Pulmonary artery endothelial cell (primary cell): ENCODE data around the gene ZNF668. TPM values are rescaled to one million over a fixed set of nuclear protein-coding genes. Genes with fewer than 3 reads are reported as not detected.

Experiments used
- DNase-seq: peaks from one replicate; pipeline ENCODE4 v3.0.0-alpha.2; 2011; ENCODE audit warnings: low read depth, low spot score
- total RNA-seq: library from RNA; depleted of rRNA; stranded (reverse); fragments of >200 nt; gene quantifications from 2 replicates; pipeline ENCODE4 v1.2.3, GENCODE V29; 2014

Gene ZNF668
- total RNA-seq, 1 donor from 2014 or later, result 9.2 TPM

- DNase-seq, result no peak
Observed at GRCh38 chr16:31081428-31082351, 7.7 kb upstream of the ZNF668 start.

- no peak for DNase-seq
Observed at GRCh38 chr16:31080756-31081419, 6.8 kb upstream of the ZNF668 start.

- DNase-seq, result no peak
Observed at GRCh38 chr16:31080035-31080629, 6.1 kb upstream of the ZNF668 start.

- DNase-seq, result no peak
Observed at GRCh38 chr16:31079342-31079944, 5.4 kb upstream of the ZNF668 start.

GRCh38 chr16:31078597-31079341 is 4.7 kb upstream of the ZNF668 start:
- DNase-seq, result no peak

GRCh38 chr16:31077592-31078396 is 3.8 kb upstream of the ZNF668 start:
- DNase-seq, result no peak

GRCh38 chr16:31077024-31077423 is 3.0 kb upstream of the ZNF668 start:
- no peak for DNase-seq

GRCh38 chr16:31076319-31076718 is 2.3 kb upstream of the ZNF668 start:
- DNase-seq, result no peak

GRCh38 chr16:31074814-31075183 is 759 bp upstream of the ZNF668 start:
- no peak for DNase-seq

GRCh38 chr16:31073142-31073969 is 684 bp downstream of the ZNF668 start:
- peak; percentile 72 for DNase-seq

GRCh38 chr16:31072540-31073141 is 1.4 kb downstream of the ZNF668 start:
- DNase-seq, result no peak

- DNase-seq, result no peak
Observed at GRCh38 chr16:31071861-31072260, 2.2 kb downstream of the ZNF668 start.

- DNase-seq, result no peak
Observed at GRCh38 chr16:31067342-31067741, 6.7 kb downstream of the ZNF668 start.

GRCh38 chr16:31064882-31065461 is 9.1 kb downstream of the ZNF668 start:
- DNase-seq, result no peak

GRCh38 chr16:31063843-31064611 is 10.0 kb downstream of the ZNF668 start:
- no peak for DNase-seq

GRCh38 chr16:31063495-31063842 is 10.6 kb downstream of the ZNF668 start:
- DNase-seq, result no peak

GRCh38 chr16:31061813-31062440 is 12.1 kb downstream of the ZNF668 start:
- no peak for DNase-seq
